Osteoblast (primary cell): Measurements from ENCODE around the gene CCDC138. TPM values are rescaled to one million over a fixed set of nuclear protein-coding genes. Genes with fewer than 3 reads are reported as not detected.

Experiments used
- DNase-seq: peaks from one replicate; pipeline ENCODE4 v3.0.0; 2011; ENCODE audit warnings: low spot score, mixed read lengths; ENCODE audit not compliant: insufficient read length; ENCODE audit errors: missing footprints
- H2AFZ ChIP-seq: 2 replicates; pipeline ENCODE4 v1.6.0; 2011; ENCODE audit warnings: mild to moderate bottlenecking, low read length
- H3K27ac ChIP-seq: 2 replicates; pipeline ENCODE4 v1.5.1; 2011; ENCODE audit warnings: mild to moderate bottlenecking, low read depth, low read length, moderate library complexity
- H3K27me3 ChIP-seq: 2 replicates; pipeline ENCODE4 v1.6.0; 2012; ENCODE audit warnings: mild to moderate bottlenecking, control low read depth, inconsistent platforms, low read length, moderate library complexity; ENCODE audit not compliant: insufficient read depth
- H3K36me3 ChIP-seq: 2 replicates; pipeline ENCODE4 v1.5.1; 2011; ENCODE audit warnings: mild to moderate bottlenecking, low read length, control low read depth, moderate library complexity; ENCODE audit not compliant: insufficient read depth
- H3K4me1 ChIP-seq: 2 replicates; pipeline ENCODE4 v1.5.1; 2011; ENCODE audit warnings: mild to moderate bottlenecking, low read length, control low read depth, moderate library complexity; ENCODE audit not compliant: insufficient read depth
- H3K4me2 ChIP-seq: 2 replicates; pipeline ENCODE4 v1.6.0; 2011; ENCODE audit warnings: mild to moderate bottlenecking, low read length; ENCODE audit not compliant: insufficient read depth
- H3K4me3 ChIP-seq: fragments of 200-600 bp; sonication (generic); 3 replicates; pipeline ENCODE4 v1.5.1; 2012; ENCODE audit warnings: mild to moderate bottlenecking, low read length, inconsistent platforms; ENCODE audit not compliant: insufficient read depth
- H3K79me2 ChIP-seq: 2 replicates; pipeline ENCODE4 v1.6.0; 2012; ENCODE audit warnings: mild to moderate bottlenecking, low read length, control low read depth, inconsistent platforms; ENCODE audit not compliant: insufficient read depth
- H3K9me3 ChIP-seq: 2 replicates; pipeline ENCODE4 v1.5.1; 2011; ENCODE audit warnings: low read depth, low read length, control low read depth
- H4K20me1 ChIP-seq: 2 replicates; pipeline ENCODE4 v1.6.0; 2012; ENCODE audit warnings: mild to moderate bottlenecking, low read length, control low read depth; ENCODE audit not compliant: insufficient read depth
- total RNA-seq: library from RNA; depleted of rRNA; stranded (reverse); fragments of >200 nt; gene quantifications from 2 replicates; pipeline ENCODE4 v1.2.3, GENCODE V29; 2012
- TF ChIP-seq, protein P1 (sequence below): IDR thresholded peaks from 2 replicates; pipeline ENCODE4 v1.5.1; 2011; ENCODE audit warnings: mild to moderate bottlenecking, low read depth, low read length, moderate library complexity; ENCODE audit errors: extremely low read depth

The CCDC138 gene
- total RNA-seq, 1 donor = 5.1 TPM

DNA sequence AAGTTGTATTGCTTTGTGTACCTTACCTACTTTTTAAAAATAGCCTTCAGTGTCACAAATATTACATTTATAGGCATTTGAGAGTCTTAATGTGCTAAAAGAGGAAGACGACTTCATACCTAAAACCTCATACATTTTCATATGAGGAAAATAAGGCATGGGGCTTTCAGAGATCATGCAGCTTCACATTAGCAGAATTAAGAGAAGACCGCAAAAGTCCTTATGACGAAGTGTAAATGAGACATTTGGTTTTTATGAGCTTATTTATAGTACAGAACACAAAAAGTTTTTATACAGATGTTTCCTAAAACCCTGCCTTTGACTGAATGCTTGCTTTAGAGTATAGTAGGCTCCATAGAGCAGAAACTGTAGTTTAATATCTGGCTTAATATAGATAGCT is 10.1 kb upstream of the CCDC138 start:
- peaks cover 16% of the 10 kb centered on the region for H3K79me2 ChIP-seq
- H3K36me3 ChIP-seq = peaks cover 62% of the 10 kb centered on the region
- TF ChIP-seq, protein P1, sequence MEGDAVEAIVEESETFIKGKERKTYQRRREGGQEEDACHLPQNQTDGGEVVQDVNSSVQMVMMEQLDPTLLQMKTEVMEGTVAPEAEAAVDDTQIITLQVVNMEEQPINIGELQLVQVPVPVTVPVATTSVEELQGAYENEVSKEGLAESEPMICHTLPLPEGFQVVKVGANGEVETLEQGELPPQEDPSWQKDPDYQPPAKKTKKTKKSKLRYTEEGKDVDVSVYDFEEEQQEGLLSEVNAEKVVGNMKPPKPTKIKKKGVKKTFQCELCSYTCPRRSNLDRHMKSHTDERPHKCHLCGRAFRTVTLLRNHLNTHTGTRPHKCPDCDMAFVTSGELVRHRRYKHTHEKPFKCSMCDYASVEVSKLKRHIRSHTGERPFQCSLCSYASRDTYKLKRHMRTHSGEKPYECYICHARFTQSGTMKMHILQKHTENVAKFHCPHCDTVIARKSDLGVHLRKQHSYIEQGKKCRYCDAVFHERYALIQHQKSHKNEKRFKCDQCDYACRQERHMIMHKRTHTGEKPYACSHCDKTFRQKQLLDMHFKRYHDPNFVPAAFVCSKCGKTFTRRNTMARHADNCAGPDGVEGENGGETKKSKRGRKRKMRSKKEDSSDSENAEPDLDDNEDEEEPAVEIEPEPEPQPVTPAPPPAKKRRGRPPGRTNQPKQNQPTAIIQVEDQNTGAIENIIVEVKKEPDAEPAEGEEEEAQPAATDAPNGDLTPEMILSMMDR = no peak
- no peaks in the 10 kb centered on the region for H3K9me3 ChIP-seq
- no peaks in the 10 kb centered on the region for H3K27me3 ChIP-seq
- DNase-seq = no peak
- H3K27ac ChIP-seq = no peak overlapping the region
- H3K4me3 ChIP-seq = no peak overlapping the region
- H2AFZ ChIP-seq = no peak overlapping the region
- peaks cover 7% of the 10 kb centered on the region for H4K20me1 ChIP-seq
- H3K4me1 ChIP-seq = no peaks in the 10 kb centered on the region
- no peak overlapping the region for H3K4me2 ChIP-seq

DNA sequence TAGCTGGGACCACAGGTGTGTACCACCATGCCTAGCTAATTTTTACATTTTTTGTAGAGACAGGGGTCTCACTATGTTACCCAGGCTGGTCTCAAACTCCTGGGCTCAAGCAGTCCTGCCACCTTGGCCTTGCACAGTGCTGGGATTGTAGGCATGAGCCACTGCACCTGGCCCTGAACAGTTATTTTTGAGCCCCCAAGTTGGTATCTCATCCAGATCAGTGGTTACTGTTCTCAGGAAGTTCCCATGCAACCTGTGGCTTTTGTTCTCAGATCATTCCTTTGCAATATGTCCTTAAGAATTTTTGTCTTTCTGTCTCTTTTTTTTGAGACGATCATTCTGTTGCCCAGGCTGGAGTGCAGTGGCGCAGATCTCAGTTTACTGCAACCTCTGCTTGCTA is 7.7 kb upstream of the CCDC138 start:
- TF ChIP-seq, protein P1 = no peak
- H3K36me3 ChIP-seq = peaks cover 59% of the 10 kb centered on the region
- DNase-seq = no peak
- peaks cover 9% of the 10 kb centered on the region for H3K79me2 ChIP-seq
- H2AFZ ChIP-seq = no peak overlapping the region
- H3K4me1 ChIP-seq = no peaks in the 10 kb centered on the region
- H4K20me1 ChIP-seq = peaks cover 4% of the 10 kb centered on the region
- H3K4me2 ChIP-seq = no peak overlapping the region
- no peaks in the 10 kb centered on the region for H3K9me3 ChIP-seq
- H3K27me3 ChIP-seq = no peaks in the 10 kb centered on the region
- H3K27ac ChIP-seq = no peak overlapping the region
- H3K4me3 ChIP-seq = no peak overlapping the region

DNA sequence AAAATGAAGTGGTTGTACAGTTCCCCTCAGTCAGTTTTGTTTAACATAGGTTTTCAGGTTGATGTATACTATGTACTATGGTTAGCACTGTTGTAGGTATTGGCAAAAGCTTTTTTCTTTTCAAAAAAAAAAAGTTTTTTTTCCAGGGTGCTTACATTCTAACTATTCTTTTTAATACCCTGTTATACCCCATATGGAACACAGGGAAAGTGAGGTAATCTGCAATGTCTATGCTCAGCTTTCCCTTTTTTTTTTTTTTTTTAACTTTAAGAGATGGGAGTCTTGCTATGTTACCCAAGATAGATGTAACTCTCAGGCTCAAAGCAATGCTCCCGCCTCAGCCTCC is 590 bp upstream of the CCDC138 start:
- TF ChIP-seq, protein P1 = no peak
- H4K20me1 ChIP-seq = no peaks in the 10 kb centered on the region
- no peak overlapping the region for H2AFZ ChIP-seq
- no peaks in the 10 kb centered on the region for H3K27me3 ChIP-seq
- peak overlapping the region; percentile 96 for H3K4me2 ChIP-seq
- peak; percentile 25 for DNase-seq
- H3K79me2 ChIP-seq = peaks cover 5% of the 10 kb centered on the region
- peak overlapping the region; percentile 88 for H3K4me3 ChIP-seq
- peak overlapping the region; percentile 73 for H3K27ac ChIP-seq
- peaks cover 30% of the 10 kb centered on the region for H3K36me3 ChIP-seq
- peaks cover 10% of the 10 kb centered on the region for H3K4me1 ChIP-seq
- H3K9me3 ChIP-seq = no peaks in the 10 kb centered on the region

DNA sequence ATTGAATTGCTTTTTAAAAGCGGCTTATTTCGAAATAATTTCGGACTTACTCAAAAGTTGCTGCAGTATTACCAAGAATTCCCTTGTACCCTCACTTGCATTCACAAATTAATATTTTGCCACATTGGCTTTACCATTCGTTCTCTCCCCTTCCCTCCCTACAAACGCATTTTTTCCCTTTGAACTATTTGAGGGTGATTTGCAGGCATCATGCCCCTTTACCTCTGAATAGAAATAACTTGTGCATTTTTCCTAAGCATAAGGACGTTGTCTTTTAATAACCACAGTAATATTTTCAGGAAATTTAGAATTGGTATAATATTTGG is 608 bp downstream of the CCDC138 start:
- Histone ChIP-seq H3K36me3 (peaks cover 27% of the 10 kb centered on the region), H4K20me1 (no peaks in the 10 kb centered on the region), H3K9me3 (no peaks in the 10 kb centered on the region), H3K4me3 (peak overlapping the region; percentile 88), H3K4me2 (peak overlapping the region; percentile 96), H2AFZ (no peak overlapping the region), H3K27me3 (no peaks in the 10 kb centered on the region), H3K79me2 (peaks cover 5% of the 10 kb centered on the region), H3K27ac (peak overlapping the region; percentile 73), H3K4me1 (peaks cover 10% of the 10 kb centered on the region)
- peak; percentile 34 for DNase-seq
- TF ChIP-seq, protein P1 = no peak
